NB4 (cell line): Measurements from ENCODE around the gene UQCRFS1.

ENCODE experiments used
- DNase-seq: peaks from one replicate; pipeline ENCODE4 v3.0.0; 2010; ENCODE audit warnings: low read depth
- H3K4me3 ChIP-seq: one replicate; pipeline ENCODE4 v1.5.1; 2011; ENCODE audit warnings: mild to moderate bottlenecking, low read depth, low read length, moderate library complexity
- CTCF ChIP-seq: IDR thresholded peaks from one replicate; pipeline ENCODE4 v1.5.1; 2012; ENCODE audit warnings: low read depth, low read length
- MAX ChIP-seq: IDR thresholded peaks from 2 replicates; pipeline ENCODE4 v1.6.1; 2011; ENCODE audit warnings: low read depth, low read length
- MYC ChIP-seq: IDR thresholded peaks from 2 replicates; pipeline ENCODE4 v1.6.1; 2011; ENCODE audit warnings: low read depth, low read length
- POLR2A ChIP-seq: IDR thresholded peaks from 2 replicates; pipeline ENCODE4 v1.6.1; 2011; ENCODE audit warnings: mild to moderate bottlenecking; ENCODE audit not compliant: insufficient read length; ENCODE audit errors: extremely low read depth

Gene UQCRFS1

GRCh38 chr19:29247471-29247870 is 34.5 kb upstream of the UQCRFS1 start:
- TF ChIP-seq MAX: no peak
- TF ChIP-seq MYC: no peak
- TF ChIP-seq CTCF: no peak
- no peak for TF ChIP-seq POLR2A
- H3K4me3 ChIP-seq: no peak overlapping the region
- DNase-seq: no peak

- no peak for DNase-seq
- no peak for TF ChIP-seq MYC
- TF ChIP-seq CTCF: no peak
- TF ChIP-seq MAX: no peak
- TF ChIP-seq POLR2A: no peak
Observed at GRCh38 chr19:29247051-29247450, 34.1 kb upstream of the UQCRFS1 start.

GRCh38 chr19:29245215-29245614 is 32.3 kb upstream of the UQCRFS1 start:
- TF ChIP-seq CTCF (no peak), MAX (no peak), POLR2A (no peak), MYC (no peak)
- no peak overlapping the region for H3K4me3 ChIP-seq
- DNase-seq: no peak

More at GRCh38 chr19:29247051-29247450, 34.1 kb upstream of the UQCRFS1 start:
- H3K4me3 ChIP-seq: no peak overlapping the region

GRCh38 chr19:29241324-29241723 is 28.4 kb upstream of the UQCRFS1 start:
- DNase-seq: no peak
- TF ChIP-seq MYC: no peak
- no peak for TF ChIP-seq POLR2A
- no peak for TF ChIP-seq CTCF
- no peak for TF ChIP-seq MAX
- no peak overlapping the region for H3K4me3 ChIP-seq

- no peak for TF ChIP-seq MYC
- no peak for TF ChIP-seq POLR2A
- no peak for TF ChIP-seq MAX
- no peak for TF ChIP-seq CTCF
- no peak overlapping the region for H3K4me3 ChIP-seq
- no peak for DNase-seq
Observed at GRCh38 chr19:29239213-29239776, 26.3 kb upstream of the UQCRFS1 start.

- no peak overlapping the region for H3K4me3 ChIP-seq
- DNase-seq: no peak
- TF ChIP-seq MAX: no peak
- TF ChIP-seq MYC: no peak
- TF ChIP-seq POLR2A: no peak
- no peak for TF ChIP-seq CTCF
Observed at GRCh38 chr19:29233591-29233990, 20.6 kb upstream of the UQCRFS1 start.
